HepG2 (cell line): Measurements from ENCODE around the gene AFAP1L2.

ENCODE experiments used
- FOSL1 ChIP-seq: sonication (generic); formaldehyde crosslinking; IDR thresholded peaks from 2 replicates; pipeline ENCODE4 v1.9.0; 2021; ENCODE audit warnings: missing genetic modification reagents, borderline replicate concordance
- KAT7 ChIP-seq: IDR thresholded peaks from 2 replicates; pipeline ENCODE4 v1.6.1; 2018; ENCODE audit warnings: borderline replicate concordance, missing compliant biosample characterization
- POLR2AphosphoS2 ChIP-seq: IDR thresholded peaks from 2 replicates; pipeline ENCODE4 v1.6.1; 2011; ENCODE audit warnings: low read depth, low read length, improper control_type of control experiment
- ZNF777 ChIP-seq: sonication (generic); formaldehyde crosslinking; IDR thresholded peaks from 2 replicates; pipeline ENCODE4 v1.4.0; 2020; ENCODE audit warnings: missing genetic modification reagents
- TF ChIP-seq, protein P1 (sequence below): sonication (generic); formaldehyde crosslinking; IDR thresholded peaks from 2 replicates; pipeline ENCODE4 v1.4.0; 2020; ENCODE audit warnings: missing genetic modification reagents
- TF ChIP-seq, protein P2 (sequence below): IDR thresholded peaks from 2 replicates; pipeline ENCODE4 v1.6.1; 2012; ENCODE audit warnings: inconsistent platforms

DNA sequence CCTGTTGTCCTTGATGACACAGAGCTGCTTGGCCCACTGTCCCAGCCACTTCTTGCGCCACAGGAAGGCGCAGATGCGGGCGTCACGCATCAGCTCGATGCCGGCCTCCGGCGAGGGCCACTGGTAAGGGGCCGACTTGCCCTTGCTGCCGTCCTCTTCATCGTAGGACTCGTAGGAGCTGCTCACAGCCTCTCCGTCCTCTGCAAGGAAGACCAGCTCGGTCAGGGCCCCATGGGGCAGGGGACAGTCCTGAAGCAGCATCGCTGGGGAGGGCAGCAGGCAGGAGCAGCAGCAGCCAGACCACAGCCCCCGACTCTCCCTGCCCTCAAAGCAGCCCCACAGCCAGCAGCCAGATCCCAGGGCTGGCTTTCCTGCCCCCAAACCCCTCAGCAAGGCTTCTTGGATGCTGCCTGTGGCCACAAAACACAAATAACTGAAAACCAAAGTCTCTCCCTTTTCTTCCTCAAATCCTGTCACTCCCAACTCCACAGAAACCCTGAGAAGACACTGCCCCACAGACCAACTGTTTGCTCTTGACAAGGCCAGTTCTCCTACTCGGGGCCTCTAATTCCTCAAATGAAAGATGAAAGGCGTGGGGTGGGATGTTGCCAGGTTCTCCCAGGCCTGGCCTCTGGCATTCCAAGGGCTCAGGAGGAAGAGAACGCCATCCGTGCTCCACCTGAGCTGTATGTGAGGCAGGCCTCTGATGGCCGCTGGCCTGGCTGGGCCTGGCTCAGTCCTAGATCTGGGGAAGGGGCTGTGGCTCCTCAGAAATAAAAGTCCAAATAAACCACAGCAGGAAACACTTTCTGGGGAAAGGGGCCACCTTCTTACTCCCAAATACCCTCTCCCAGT lies 88.5 kb downstream of the AFAP1L2 start:
- TF ChIP-seq, protein P1, sequence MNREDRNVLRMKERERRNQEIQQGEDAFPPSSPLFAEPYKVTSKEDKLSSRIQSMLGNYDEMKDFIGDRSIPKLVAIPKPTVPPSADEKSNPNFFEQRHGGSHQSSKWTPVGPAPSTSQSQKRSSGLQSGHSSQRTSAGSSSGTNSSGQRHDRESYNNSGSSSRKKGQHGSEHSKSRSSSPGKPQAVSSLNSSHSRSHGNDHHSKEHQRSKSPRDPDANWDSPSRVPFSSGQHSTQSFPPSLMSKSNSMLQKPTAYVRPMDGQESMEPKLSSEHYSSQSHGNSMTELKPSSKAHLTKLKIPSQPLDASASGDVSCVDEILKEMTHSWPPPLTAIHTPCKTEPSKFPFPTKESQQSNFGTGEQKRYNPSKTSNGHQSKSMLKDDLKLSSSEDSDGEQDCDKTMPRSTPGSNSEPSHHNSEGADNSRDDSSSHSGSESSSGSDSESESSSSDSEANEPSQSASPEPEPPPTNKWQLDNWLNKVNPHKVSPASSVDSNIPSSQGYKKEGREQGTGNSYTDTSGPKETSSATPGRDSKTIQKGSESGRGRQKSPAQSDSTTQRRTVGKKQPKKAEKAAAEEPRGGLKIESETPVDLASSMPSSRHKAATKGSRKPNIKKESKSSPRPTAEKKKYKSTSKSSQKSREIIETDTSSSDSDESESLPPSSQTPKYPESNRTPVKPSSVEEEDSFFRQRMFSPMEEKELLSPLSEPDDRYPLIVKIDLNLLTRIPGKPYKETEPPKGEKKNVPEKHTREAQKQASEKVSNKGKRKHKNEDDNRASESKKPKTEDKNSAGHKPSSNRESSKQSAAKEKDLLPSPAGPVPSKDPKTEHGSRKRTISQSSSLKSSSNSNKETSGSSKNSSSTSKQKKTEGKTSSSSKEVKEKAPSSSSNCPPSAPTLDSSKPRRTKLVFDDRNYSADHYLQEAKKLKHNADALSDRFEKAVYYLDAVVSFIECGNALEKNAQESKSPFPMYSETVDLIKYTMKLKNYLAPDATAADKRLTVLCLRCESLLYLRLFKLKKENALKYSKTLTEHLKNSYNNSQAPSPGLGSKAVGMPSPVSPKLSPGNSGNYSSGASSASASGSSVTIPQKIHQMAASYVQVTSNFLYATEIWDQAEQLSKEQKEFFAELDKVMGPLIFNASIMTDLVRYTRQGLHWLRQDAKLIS: no peak
- TF ChIP-seq, protein P2, sequence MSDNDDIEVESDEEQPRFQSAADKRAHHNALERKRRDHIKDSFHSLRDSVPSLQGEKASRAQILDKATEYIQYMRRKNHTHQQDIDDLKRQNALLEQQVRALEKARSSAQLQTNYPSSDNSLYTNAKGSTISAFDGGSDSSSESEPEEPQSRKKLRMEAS: no peak
- TF ChIP-seq POLR2AphosphoS2 (no peak), ZNF777 (CRISPR knock-in tag) (no peak), FOSL1 (CRISPR knock-in tag) (no peak), KAT7 (no peak)
